Measurements from ENCODE around the gene NUP205.

The NUP205 gene

GRCh38 chr7:135552148-135552547 lies 5.6 kb upstream of the NUP205 start:
- no peak for DNase-seq

- DNase-seq = peak; percentile 5 to 29
Observed at GRCh38 chr7:135553346-135553745, 4.4 kb upstream of the NUP205 start.

- DNase-seq = peak; percentile 71 to 73
Observed at GRCh38 chr7:135558337-135558767, 635 bp downstream of the NUP205 start.

GRCh38 chr7:135558881-135559280 lies 1.2 kb downstream of the NUP205 start:
- DNase-seq = no peak

- no peak for DNase-seq
Observed at GRCh38 chr7:135560631-135561030, 2.9 kb downstream of the NUP205 start.

GRCh38 chr7:135562720-135563119 lies 5.0 kb downstream of the NUP205 start:
- no peak for DNase-seq

- DNase-seq = no peak
Observed at GRCh38 chr7:135571834-135572233, 14.1 kb downstream of the NUP205 start.

- DNase-seq = no peak
Observed at GRCh38 chr7:135573541-135573940, 15.8 kb downstream of the NUP205 start.

- no peak for DNase-seq
Observed at GRCh38 chr7:135575296-135575695, 17.6 kb downstream of the NUP205 start.

GRCh38 chr7:135578569-135578968 lies 20.9 kb downstream of the NUP205 start:
- no peak for DNase-seq

GRCh38 chr7:135584362-135585353 lies 26.9 kb downstream of the NUP205 start:
- no peak for DNase-seq

- DNase-seq = no peak
Observed at GRCh38 chr7:135597181-135597925, 39.6 kb downstream of the NUP205 start.

GRCh38 chr7:135597926-135598305 lies 40.2 kb downstream of the NUP205 start:
- no peak for DNase-seq

GRCh38 chr7:135599471-135599870 lies 41.8 kb downstream of the NUP205 start:
- DNase-seq = no peak

GRCh38 chr7:135600226-135600625 lies 42.5 kb downstream of the NUP205 start:
- DNase-seq = no peak

GRCh38 chr7:135601182-135601581 lies 43.5 kb downstream of the NUP205 start:
- no peak for DNase-seq

- DNase-seq = no peak
Observed at GRCh38 chr7:135602304-135602703, 44.6 kb downstream of the NUP205 start.

GRCh38 chr7:135616136-135616535 lies 58.4 kb downstream of the NUP205 start:
- no peak for DNase-seq

GRCh38 chr7:135617781-135618180 lies 60.1 kb downstream of the NUP205 start:
- DNase-seq = no peak

- no peak for DNase-seq
Observed at GRCh38 chr7:135618510-135618909, 60.8 kb downstream of the NUP205 start.

GRCh38 chr7:135620447-135620846 lies 62.7 kb downstream of the NUP205 start:
- DNase-seq = no peak

- DNase-seq = peak; percentile 58 to 61
Observed at GRCh38 chr7:135620980-135621850, 63.5 kb downstream of the NUP205 start.
